Trophoblast cell (in vitro differentiated cells and primary cell): ENCODE measurements around the gene RSKR.

Experiments used
- DNase-seq, 2 donors: peaks; one replicate each; pipeline ENCODE4 v3.0.0-alpha.2; 2016
- H2AFZ ChIP-seq: 2 replicates; pipeline ENCODE4 v1.6.1; 2013; ENCODE audit warnings: low read length, moderate library complexity, mild to moderate bottlenecking; ENCODE audit not compliant: insufficient read depth, poor library complexity
- H2AK5ac ChIP-seq: 2 replicates; pipeline ENCODE4 v1.6.1; 2013; ENCODE audit warnings: mild to moderate bottlenecking, low read length
- H2BK120ac ChIP-seq: 2 replicates; pipeline ENCODE4 v1.6.1; 2013; ENCODE audit warnings: low read length, mild to moderate bottlenecking, moderate library complexity; ENCODE audit not compliant: insufficient read depth, poor library complexity
- H2BK12ac ChIP-seq: 2 replicates; pipeline ENCODE4 v1.6.1; 2013; ENCODE audit warnings: mild to moderate bottlenecking, low read length, moderate library complexity
- H2BK5ac ChIP-seq: 2 replicates; pipeline ENCODE4 v1.6.1; 2013; ENCODE audit warnings: low read length, low read depth, moderate library complexity, mild to moderate bottlenecking; ENCODE audit not compliant: poor library complexity
- H3K14ac ChIP-seq: 2 replicates; pipeline ENCODE4 v1.6.1; 2013; ENCODE audit warnings: mild to moderate bottlenecking, low read length
- H3K18ac ChIP-seq: 2 replicates; pipeline ENCODE4 v1.6.1; 2013; ENCODE audit warnings: mild to moderate bottlenecking, low read length
- H3K23ac ChIP-seq: 2 replicates; pipeline ENCODE4 v1.6.1; 2013; ENCODE audit warnings: low read length
- H3K27ac ChIP-seq: 2 replicates; pipeline ENCODE4 v1.5.1; 2013; ENCODE audit warnings: low read depth, mild to moderate bottlenecking, inconsistent platforms, low read length, moderate library complexity
- H3K27me3 ChIP-seq: 2 replicates; pipeline ENCODE4 v1.6.1; 2013; ENCODE audit warnings: inconsistent platforms, mild to moderate bottlenecking, low read length, moderate library complexity; ENCODE audit not compliant: insufficient read depth
- H3K36me3 ChIP-seq, 2 experiments: 1 replicate in 1 of 2; 2 replicates in 1 of 2; pipeline ENCODE4 v1.6.1; 2013; ENCODE audit warnings: low read length in 2 of 2, mild to moderate bottlenecking in 2 of 2, moderate library complexity in 1 of 2; ENCODE audit not compliant: insufficient read depth in 2 of 2, control insufficient read depth in 1 of 2
- H3K4ac ChIP-seq: 2 replicates; pipeline ENCODE4 v1.6.1; 2013; ENCODE audit warnings: low read depth, mild to moderate bottlenecking, low read length, moderate library complexity
- H3K4me1 ChIP-seq, 2 experiments: 1 replicate in 1 of 2; 2 replicates in 1 of 2; pipeline ENCODE4 v1.6.1; 2013; ENCODE audit warnings: low read length in 2 of 2, mild to moderate bottlenecking in 2 of 2, moderate library complexity in 1 of 2; ENCODE audit not compliant: insufficient read depth in 2 of 2, control insufficient read depth in 1 of 2
- H3K4me2 ChIP-seq: 2 replicates; pipeline ENCODE4 v1.6.1; 2013; ENCODE audit warnings: inconsistent platforms, mild to moderate bottlenecking, low read length, moderate library complexity
- H3K4me3 ChIP-seq: 2 replicates; pipeline ENCODE4 v1.5.1; 2013; ENCODE audit warnings: mild to moderate bottlenecking, low read depth, low read length, inconsistent platforms
- H3K79me1 ChIP-seq: one replicate; pipeline ENCODE4 v1.6.1; 2013; ENCODE audit warnings: low read length
- H3K79me2 ChIP-seq: 2 replicates; pipeline ENCODE4 v1.6.1; 2013; ENCODE audit warnings: low read length, mild to moderate bottlenecking; ENCODE audit not compliant: control insufficient read depth, insufficient read depth, poor library complexity
- H3K9ac ChIP-seq: 2 replicates; pipeline ENCODE4 v1.6.1; 2013; ENCODE audit warnings: mild to moderate bottlenecking, low read length
- H3K9me3 ChIP-seq: 2 replicates; pipeline ENCODE4 v1.6.1; 2013; ENCODE audit warnings: low read depth, mild to moderate bottlenecking, control low read depth, inconsistent platforms, low read length; ENCODE audit not compliant: insufficient read depth
- H4K12ac ChIP-seq: 2 replicates; pipeline ENCODE4 v1.6.1; 2013; ENCODE audit warnings: low read depth, mild to moderate bottlenecking, low read length, moderate library complexity
- H4K8ac ChIP-seq: 2 replicates; pipeline ENCODE4 v1.6.1; 2013; ENCODE audit warnings: low read depth, mild to moderate bottlenecking, low read length, moderate library complexity
- H4K91ac ChIP-seq: one replicate; pipeline ENCODE4 v1.6.1; 2013; ENCODE audit warnings: low read depth, mild to moderate bottlenecking, low read length, moderate library complexity
- WGBS: extraction: QIAGEN DNeasy Blood & Tissue Kit; methylation state at CpG from one replicate; pipeline ENCODE4 v1.1.7; 2013; ENCODE audit warnings: missing lambda C conversion rate; ENCODE audit not compliant: insufficient read length, insufficient coverage; ENCODE audit errors: extremely low coverage; 5-methylcytosine and 5-hydroxymethylcytosine counted together

The RSKR gene

DNA sequence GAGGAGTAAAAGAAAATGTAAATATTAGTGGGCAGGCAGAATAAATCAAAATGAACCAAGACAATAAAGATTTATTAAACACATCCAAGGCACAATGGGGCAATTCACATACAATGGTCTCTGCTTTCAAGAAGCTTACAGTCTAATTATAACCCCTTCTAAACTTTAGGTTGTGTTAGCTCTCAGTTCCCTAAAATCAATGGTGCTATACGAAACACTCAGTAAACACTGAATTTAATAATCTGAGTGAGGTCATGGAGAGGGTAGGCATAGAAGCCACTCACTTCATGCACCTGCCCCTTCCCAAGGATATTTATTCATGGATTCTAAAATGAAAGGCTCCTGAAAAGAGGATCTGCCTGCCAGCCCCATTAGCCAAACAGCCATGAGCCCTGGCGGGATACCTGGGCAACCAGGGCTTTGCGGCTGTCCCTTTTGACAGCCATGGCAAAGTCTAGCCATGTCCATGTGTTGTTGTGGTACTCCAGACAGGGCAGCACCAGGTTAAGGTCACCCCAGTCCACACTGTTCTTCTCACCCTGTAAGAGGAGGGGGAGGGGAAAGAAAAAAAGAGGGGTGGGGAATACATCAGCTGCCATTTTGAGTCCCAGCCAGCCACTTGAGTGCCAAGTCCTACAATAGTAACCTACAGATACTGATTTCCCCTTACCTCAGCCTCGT is 1.4 kb upstream of the RSKR start:
- Histone ChIP-seq H3K4ac (no peak overlapping the region), H4K91ac (no peak overlapping the region), H4K8ac (no peak overlapping the region), H3K18ac (no peak overlapping the region), H2BK5ac (no peak overlapping the region), H3K27ac (no peak overlapping the region), H3K4me1 (no peaks in the 10 kb centered on the region), H3K9me3 (no peaks in the 10 kb centered on the region), H3K4me3 (no peak overlapping the region), H3K36me3 (peaks cover 54 to 73% of the 10 kb centered on the region in 2 experiments), H3K4me2 (no peak overlapping the region), H2AK5ac (no peak overlapping the region), H3K14ac (no peak overlapping the region), H3K79me1 (no peaks in the 10 kb centered on the region), H2BK120ac (no peak overlapping the region), H3K79me2 (no peaks in the 10 kb centered on the region), H2AFZ (no peak overlapping the region), H4K12ac (no peak overlapping the region), H3K9ac (no peak overlapping the region), H3K23ac (no peak overlapping the region), H2BK12ac (no peak overlapping the region), H3K27me3 (no peaks in the 10 kb centered on the region)
- no CpG with 5 or more reads among the region's 4 CpGs for WGBS
- no peak for DNase-seq

DNA sequence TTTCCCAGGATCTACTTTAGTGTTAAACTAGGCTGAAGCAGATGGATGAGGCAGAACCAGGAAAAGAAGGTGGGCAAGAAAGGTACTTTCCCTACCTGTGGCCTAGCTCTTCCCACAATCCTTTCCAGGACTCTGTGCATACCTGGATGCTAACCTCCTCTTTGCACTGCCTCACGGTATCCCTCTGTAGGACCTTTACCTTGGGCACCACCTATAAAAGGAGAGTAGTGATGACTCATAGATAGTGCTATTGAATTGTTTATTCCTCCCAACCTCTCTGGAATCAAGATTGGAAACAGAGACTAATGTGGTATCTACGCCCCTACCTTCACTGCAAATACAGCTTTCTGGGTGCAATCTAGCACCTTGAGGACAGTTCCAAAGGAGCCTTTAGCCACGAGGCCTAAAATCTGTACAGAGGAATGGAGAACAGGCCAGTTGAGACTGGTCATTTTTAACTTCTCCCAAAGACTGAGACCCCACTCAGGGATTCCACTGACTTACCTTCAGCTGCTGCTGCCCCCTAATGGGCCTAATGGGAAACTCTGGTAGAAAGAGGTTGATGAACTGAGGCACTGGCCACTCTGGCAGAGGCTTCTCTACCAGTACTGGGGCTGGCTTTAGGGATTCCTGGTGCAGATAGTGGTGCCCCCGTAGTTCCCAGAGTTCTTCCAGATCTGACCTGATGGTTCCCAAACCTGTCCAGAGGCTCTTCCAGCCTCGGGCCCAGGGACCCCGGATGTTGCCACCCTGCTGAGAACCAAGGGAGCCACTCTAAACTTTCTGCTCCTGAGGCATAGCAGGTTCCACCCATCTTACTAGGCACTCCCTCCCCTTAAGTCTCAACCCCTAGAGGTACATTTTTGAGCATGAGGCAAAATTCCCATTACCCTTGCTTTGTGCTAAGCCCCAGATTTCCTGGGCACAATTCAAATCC is 781 bp downstream of the RSKR start:
- H4K91ac ChIP-seq, result no peak overlapping the region
- H3K14ac ChIP-seq, result no peak overlapping the region
- no peak overlapping the region for H3K23ac ChIP-seq
- no peaks in the 10 kb centered on the region for H3K79me1 ChIP-seq
- H4K12ac ChIP-seq, result no peak overlapping the region
- H2AFZ ChIP-seq, result no peak overlapping the region
- no peaks in the 10 kb centered on the region for H3K27me3 ChIP-seq
- no peak overlapping the region for H2AK5ac ChIP-seq
- no peaks in the 10 kb centered on the region for H3K9me3 ChIP-seq
- no CpG with 5 or more reads among the region's 6 CpGs for whole genome bisulfite sequencing
- no peak overlapping the region for H3K4me2 ChIP-seq
- H3K79me2 ChIP-seq, result no peaks in the 10 kb centered on the region
- no peak overlapping the region for H3K27ac ChIP-seq
- no peak overlapping the region for H3K4me3 ChIP-seq
- H3K4me1 ChIP-seq, result no peaks in the 10 kb centered on the region
- no peak overlapping the region for H2BK12ac ChIP-seq
- peaks cover 43 to 61% of the 10 kb centered on the region in 2 experiments for H3K36me3 ChIP-seq
- no peak overlapping the region for H4K8ac ChIP-seq
- peak in 1 of 2 donors; percentile 61 for DNase-seq
- no peak overlapping the region for H3K9ac ChIP-seq
- H3K4ac ChIP-seq, result no peak overlapping the region
- no peak overlapping the region for H2BK120ac ChIP-seq
- no peak overlapping the region for H2BK5ac ChIP-seq
- H3K18ac ChIP-seq, result no peak overlapping the region

DNA sequence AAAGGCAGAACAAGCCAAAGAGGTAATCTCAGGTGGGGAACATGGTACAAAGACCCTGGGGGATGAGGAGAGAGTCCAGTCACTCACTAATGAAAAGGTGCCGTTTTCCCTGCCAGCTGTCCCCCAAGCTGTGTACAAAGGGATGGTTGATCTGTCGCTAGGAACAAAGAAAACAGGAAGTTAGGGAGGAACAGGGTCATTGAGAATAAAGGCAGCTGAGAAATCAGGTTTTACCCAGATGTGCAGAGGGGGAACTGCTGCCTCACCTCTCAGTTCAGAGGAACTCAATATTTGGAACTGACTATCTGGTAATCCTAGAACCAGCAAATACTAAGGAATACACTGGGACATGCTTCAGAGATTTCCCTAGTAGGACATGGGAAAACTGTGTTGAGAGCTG is 1.5 kb downstream of the RSKR start:
- no peak overlapping the region for H2AK5ac ChIP-seq
- H2AFZ ChIP-seq, result no peak overlapping the region
- H3K14ac ChIP-seq, result no peak overlapping the region
- H4K12ac ChIP-seq, result no peak overlapping the region
- no peaks in the 10 kb centered on the region for H3K79me1 ChIP-seq
- peaks cover 36 to 57% of the 10 kb centered on the region in 2 experiments for H3K36me3 ChIP-seq
- no peak overlapping the region for H2BK120ac ChIP-seq
- H3K4me2 ChIP-seq, result no peak overlapping the region
- H3K4me3 ChIP-seq, result peak overlapping the region; percentile 7
- no peak overlapping the region for H3K23ac ChIP-seq
- no peak overlapping the region for H3K4ac ChIP-seq
- H3K4me1 ChIP-seq, result no peaks in the 10 kb centered on the region
- no peaks in the 10 kb centered on the region for H3K9me3 ChIP-seq
- no peak for DNase-seq
- no peak overlapping the region for H4K8ac ChIP-seq
- H3K27ac ChIP-seq, result no peak overlapping the region
- H3K79me2 ChIP-seq, result no peaks in the 10 kb centered on the region
- H2BK5ac ChIP-seq, result no peak overlapping the region
- WGBS, result no CpG with 5 or more reads among the region's 2 CpGs
- no peak overlapping the region for H3K18ac ChIP-seq
- no peak overlapping the region for H2BK12ac ChIP-seq
- H4K91ac ChIP-seq, result no peak overlapping the region
- no peaks in the 10 kb centered on the region for H3K27me3 ChIP-seq
- H3K9ac ChIP-seq, result peak overlapping the region; percentile 8

GRCh38 chr17:28610376-28610775 is 3.6 kb downstream of the RSKR start:
- no peak overlapping the region for H3K18ac ChIP-seq
- no peaks in the 10 kb centered on the region for H3K9me3 ChIP-seq
- DNase-seq, result no peak
- H3K27ac ChIP-seq, result no peak overlapping the region
- H3K79me1 ChIP-seq, result no peaks in the 10 kb centered on the region
- H3K4me2 ChIP-seq, result no peak overlapping the region
- no CpG with 5 or more reads among the region's 8 CpGs for WGBS
- no peak overlapping the region for H4K8ac ChIP-seq
- H3K4ac ChIP-seq, result no peak overlapping the region
- H3K27me3 ChIP-seq, result no peaks in the 10 kb centered on the region
- no peak overlapping the region for H3K14ac ChIP-seq
- no peak overlapping the region for H3K4me3 ChIP-seq
- H3K9ac ChIP-seq, result no peak overlapping the region
- no peaks in the 10 kb centered on the region for H3K4me1 ChIP-seq
- no peak overlapping the region for H2BK5ac ChIP-seq
- H2AK5ac ChIP-seq, result no peak overlapping the region
- no peak overlapping the region for H2BK12ac ChIP-seq
- peaks cover 30 to 45% of the 10 kb centered on the region in 2 experiments for H3K36me3 ChIP-seq
- H3K23ac ChIP-seq, result no peak overlapping the region
- H4K12ac ChIP-seq, result no peak overlapping the region
- H2BK120ac ChIP-seq, result no peak overlapping the region
- no peaks in the 10 kb centered on the region for H3K79me2 ChIP-seq
- no peak overlapping the region for H2AFZ ChIP-seq
- no peak overlapping the region for H4K91ac ChIP-seq
